Peyer's patch (tissue), 4 donors: Measurements from ENCODE around the gene ITGB6.

Experiments used
- POLR2A ChIP-seq, 2 donors: fragments of 450-650 bp; IDR thresholded peaks; one replicate each; pipeline ENCODE4 v1.5.1; 2017; ENCODE audit warnings: antibody characterized with exemption in 2 of 2, mild to moderate bottlenecking in 2 of 2, moderate library complexity in 2 of 2
- TF ChIP-seq, protein P1 (sequence below), 6 experiments: fragments of 450-650 bp in 4 of 6; fragments of 200-600 bp in 2 of 6; sonication (generic) in 1 of 6; IDR thresholded peaks; one replicate each; pipeline ENCODE4 v1.5.1; 2017 to 2019; ENCODE audit warnings: antibody characterized with exemption in 6 of 6, mild to moderate bottlenecking in 3 of 6, moderate library complexity in 1 of 6

DNA sequence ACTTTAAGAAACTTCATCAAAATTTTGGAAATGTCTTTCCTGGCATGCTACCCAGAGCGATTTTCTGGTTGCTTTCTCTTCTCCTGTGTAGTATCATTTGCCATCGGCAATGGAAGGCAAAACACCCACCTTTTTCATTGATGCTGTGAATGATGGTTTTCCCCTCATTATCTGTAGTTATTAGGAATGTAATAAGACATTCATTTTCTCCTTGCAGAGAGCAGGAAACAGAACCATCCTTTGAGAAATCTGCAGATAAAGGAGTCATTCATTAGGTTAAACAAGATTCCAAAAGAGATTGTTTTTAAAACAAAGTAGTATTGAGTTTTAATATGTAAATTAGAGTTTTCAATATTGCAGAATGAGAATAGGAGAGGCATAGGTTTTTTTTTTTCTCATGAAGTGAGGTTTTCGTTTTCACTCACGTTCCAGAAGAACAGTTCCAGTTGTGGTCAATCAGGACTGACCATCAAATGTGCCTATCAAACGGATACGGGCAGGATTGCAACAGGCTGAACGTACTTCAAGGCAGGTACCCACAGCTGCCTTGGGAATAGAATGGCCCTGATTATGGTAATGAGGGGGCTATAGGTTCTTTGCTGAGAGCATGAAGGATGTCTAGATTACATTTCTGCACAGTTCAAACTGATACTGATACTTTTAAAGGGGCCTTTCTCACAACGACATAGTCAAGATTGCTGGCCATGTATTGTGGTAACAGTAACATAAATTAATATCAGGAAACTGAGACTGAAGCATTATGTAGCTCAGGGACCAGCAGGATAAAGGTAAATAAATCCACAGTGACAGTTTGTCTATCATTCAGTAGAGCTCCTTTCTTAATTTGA lies 87.9 kb downstream of the ITGB6 start:
- TF ChIP-seq POLR2A (IDR thresholded peaks at IDR 0.05), result no peak
- TF ChIP-seq, protein P1, sequence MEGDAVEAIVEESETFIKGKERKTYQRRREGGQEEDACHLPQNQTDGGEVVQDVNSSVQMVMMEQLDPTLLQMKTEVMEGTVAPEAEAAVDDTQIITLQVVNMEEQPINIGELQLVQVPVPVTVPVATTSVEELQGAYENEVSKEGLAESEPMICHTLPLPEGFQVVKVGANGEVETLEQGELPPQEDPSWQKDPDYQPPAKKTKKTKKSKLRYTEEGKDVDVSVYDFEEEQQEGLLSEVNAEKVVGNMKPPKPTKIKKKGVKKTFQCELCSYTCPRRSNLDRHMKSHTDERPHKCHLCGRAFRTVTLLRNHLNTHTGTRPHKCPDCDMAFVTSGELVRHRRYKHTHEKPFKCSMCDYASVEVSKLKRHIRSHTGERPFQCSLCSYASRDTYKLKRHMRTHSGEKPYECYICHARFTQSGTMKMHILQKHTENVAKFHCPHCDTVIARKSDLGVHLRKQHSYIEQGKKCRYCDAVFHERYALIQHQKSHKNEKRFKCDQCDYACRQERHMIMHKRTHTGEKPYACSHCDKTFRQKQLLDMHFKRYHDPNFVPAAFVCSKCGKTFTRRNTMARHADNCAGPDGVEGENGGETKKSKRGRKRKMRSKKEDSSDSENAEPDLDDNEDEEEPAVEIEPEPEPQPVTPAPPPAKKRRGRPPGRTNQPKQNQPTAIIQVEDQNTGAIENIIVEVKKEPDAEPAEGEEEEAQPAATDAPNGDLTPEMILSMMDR (IDR thresholded peaks at IDR 0.05), result no peak
